ENCODE results near the gene CSTF3.

DNA sequence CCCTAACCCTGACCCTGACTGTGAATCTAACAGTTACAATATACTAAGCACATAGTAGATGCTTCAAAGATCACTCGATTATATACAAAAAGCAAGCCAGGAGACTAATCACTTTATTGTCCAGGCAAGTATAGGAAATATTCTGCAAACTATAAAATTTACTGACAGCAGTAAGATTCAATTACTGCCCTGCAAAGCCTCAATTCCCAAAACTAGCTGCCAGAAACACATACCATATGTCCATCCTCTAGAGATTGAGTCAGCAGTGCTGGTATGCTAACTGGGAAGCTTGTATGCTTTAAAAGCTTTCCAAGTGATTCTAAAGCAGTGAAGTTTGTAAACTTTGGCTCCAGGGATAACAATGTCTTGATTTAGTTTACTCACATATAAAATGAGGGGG is 26.1 kb downstream of the CSTF3 start:
- TF ChIP-seq, protein P1, sequence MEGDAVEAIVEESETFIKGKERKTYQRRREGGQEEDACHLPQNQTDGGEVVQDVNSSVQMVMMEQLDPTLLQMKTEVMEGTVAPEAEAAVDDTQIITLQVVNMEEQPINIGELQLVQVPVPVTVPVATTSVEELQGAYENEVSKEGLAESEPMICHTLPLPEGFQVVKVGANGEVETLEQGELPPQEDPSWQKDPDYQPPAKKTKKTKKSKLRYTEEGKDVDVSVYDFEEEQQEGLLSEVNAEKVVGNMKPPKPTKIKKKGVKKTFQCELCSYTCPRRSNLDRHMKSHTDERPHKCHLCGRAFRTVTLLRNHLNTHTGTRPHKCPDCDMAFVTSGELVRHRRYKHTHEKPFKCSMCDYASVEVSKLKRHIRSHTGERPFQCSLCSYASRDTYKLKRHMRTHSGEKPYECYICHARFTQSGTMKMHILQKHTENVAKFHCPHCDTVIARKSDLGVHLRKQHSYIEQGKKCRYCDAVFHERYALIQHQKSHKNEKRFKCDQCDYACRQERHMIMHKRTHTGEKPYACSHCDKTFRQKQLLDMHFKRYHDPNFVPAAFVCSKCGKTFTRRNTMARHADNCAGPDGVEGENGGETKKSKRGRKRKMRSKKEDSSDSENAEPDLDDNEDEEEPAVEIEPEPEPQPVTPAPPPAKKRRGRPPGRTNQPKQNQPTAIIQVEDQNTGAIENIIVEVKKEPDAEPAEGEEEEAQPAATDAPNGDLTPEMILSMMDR (conservative IDR thresholded peaks at IDR 0.05; ENCODE audit: low read length): no peak
- no peak for TF ChIP-seq EZH2phosphoT487 (IDR thresholded peaks at IDR 0.05; ENCODE audit: borderline replicate concordance, low read depth, low read length)

All from OCI-LY7 (cell line).